Kidney (tissue), 14 donors: ENCODE data around the gene VTCN1. TPM values are rescaled to one million over a fixed set of nuclear protein-coding genes. Genes with fewer than 3 reads are reported as not detected.

Source experiments
- DNase-seq, 5 donors: peaks; one replicate each; pipeline ENCODE4 v3.0.0-alpha.2; 2013 to 2020
- FAIRE-seq: peaks from 2 replicates; lab custom pipeline; 2012; peaks lifted over from hg19 to GRCh38; lab: Jason Lieb, UNC
- H3K27ac ChIP-seq, 2 donors: one replicate each; pipeline ENCODE4 v1.7.0; 2013; ENCODE audit warnings: low read depth in 2 of 2, low read length in 2 of 2, inconsistent platforms in 1 of 2
- H3K27me3 ChIP-seq: one replicate; pipeline ENCODE4 v1.7.1; 2013; ENCODE audit warnings: low read length, inconsistent platforms; ENCODE audit not compliant: control insufficient read depth, insufficient read depth
- H3K36me3 ChIP-seq, 3 donors: one replicate each; pipeline versions ENCODE4 v1.7.0 to v1.7.1; 2013; ENCODE audit warnings: low read length in 3 of 3, control low read depth in 1 of 3, inconsistent platforms in 1 of 3; ENCODE audit not compliant: insufficient read depth in 3 of 3, control insufficient read depth in 2 of 3
- H3K4me1 ChIP-seq, 3 donors: one replicate each; pipeline versions ENCODE4 v1.7.0 to v1.7.1; 2013; ENCODE audit warnings: low read length in 3 of 3, inconsistent platforms in 1 of 3, low read depth in 1 of 3; ENCODE audit not compliant: control insufficient read depth in 2 of 3, insufficient read depth in 2 of 3
- H3K4me3 ChIP-seq, 3 donors: one replicate each; pipeline versions ENCODE4 v1.7.0 to v1.8.1; 2013; ENCODE audit warnings: low read length in 3 of 3, control low read depth in 1 of 3, inconsistent platforms in 1 of 3
- H3K9ac ChIP-seq, 3 donors: one replicate each; pipeline versions ENCODE4 v1.7.0 to v1.7.1; 2013; ENCODE audit warnings: low read length in 3 of 3, control low read depth in 1 of 3, inconsistent platforms in 1 of 3
- H3K9me3 ChIP-seq, 3 donors: one replicate each; pipeline versions ENCODE4 v1.7.0 to v1.7.1; 2013; ENCODE audit warnings: low read length in 3 of 3, control low read depth in 1 of 3, inconsistent platforms in 1 of 3; ENCODE audit not compliant: control insufficient read depth in 2 of 3, insufficient read depth in 1 of 3
- CTCF ChIP-seq: IDR thresholded peaks from 3 replicates; pipeline ENCODE4 v1.5.1; 2012; ENCODE audit warnings: mild to moderate bottlenecking, moderate library complexity, borderline replicate concordance; ENCODE audit not compliant: insufficient read depth; ENCODE audit errors: extremely low read depth
- intact Hi-C: fragments of 100-400 bp; cut with DNase I; formaldehyde crosslinking; loops from one replicate; pipeline ENCODE4 v1.11.1; 2022
- polyA plus RNA-seq: library from polyadenylated mRNA; stranded (reverse); fragments of 350-450 nt; fragmentation: Illumina TruSeq; extraction: RNeasy Lipid Tissue Mini Kit (QIAGEN cat#74804); gene quantifications from one replicate; pipeline ENCODE4 v1.2.3, GENCODE V29; 2014; ENCODE audit warnings: low read depth, low replicate concordance; ENCODE audit not compliant: insufficient read depth
- total RNA-seq: library from RNA; stranded (reverse); fragmentation: NEBNext Ultra II Directional; extraction: Animal tissue kit (Norgen Biotek cat#: 25700); gene quantifications from one replicate; pipeline ENCODE4 v1.2.1, GENCODE V29; 2021
- donor health status: control.
- donor health status: control.
- donor health status: control.
- donor health status: control.
- donor health status: control.
- donor health status: DM: yes; HTN: yes; CAD: no.
- donor health status: Normal renal cell carcinoma (clear cell type).

The VTCN1 gene
- total and polyA plus RNA-seq, 2 donors from 2014 or later: 26.5 to 32.6 TPM

GRCh38 chr1:117208580-117208979 lies 2.1 kb downstream of the VTCN1 start:
- intact Hi-C loops: no loop called here
- H3K9ac ChIP-seq: no peak overlapping the region
- H3K27me3 ChIP-seq: no peaks in the 10 kb centered on the region
- H3K4me1 ChIP-seq: no peaks in the 10 kb centered on the region
- no peaks in the 10 kb centered on the region for H3K36me3 ChIP-seq
- H3K27ac ChIP-seq: no peak overlapping the region
- no peaks in the 10 kb centered on the region for H3K9me3 ChIP-seq
- TF ChIP-seq CTCF: no peak
- H3K4me3 ChIP-seq: peak overlapping the region in 1 of 3 donors; percentile 39
- FAIRE-seq: no peak
- DNase-seq: no peak

DNA sequence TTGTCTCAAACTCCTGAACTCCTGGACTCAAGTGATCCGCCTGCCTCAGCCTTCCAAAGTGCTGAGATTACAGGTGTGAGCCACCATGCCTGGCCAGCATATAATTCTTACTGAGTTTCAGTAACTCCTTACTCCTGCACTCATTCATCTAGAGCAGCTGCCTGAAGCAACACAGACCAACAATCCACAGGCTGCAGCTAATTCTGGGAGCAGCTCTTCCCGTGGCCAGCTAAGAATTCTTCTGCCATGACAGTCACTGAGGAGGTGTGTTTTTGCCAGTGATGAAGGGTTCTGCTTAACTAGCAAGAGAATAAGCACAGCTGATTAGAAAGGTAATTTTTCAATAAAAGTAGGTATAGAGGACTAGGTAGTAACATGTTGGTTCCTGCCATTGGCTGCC lies 5.4 kb downstream of the VTCN1 start:
- no peak overlapping the region for H3K4me3 ChIP-seq
- FAIRE-seq (no peak), DNase-seq (no peak)
- H3K36me3 ChIP-seq: no peaks in the 10 kb centered on the region
- no peak overlapping the region for H3K9ac ChIP-seq
- no peaks in the 10 kb centered on the region for H3K9me3 ChIP-seq
- no peaks in the 10 kb centered on the region for H3K4me1 ChIP-seq
- intact Hi-C loops: no loop called here
- no peak for TF ChIP-seq CTCF
- H3K27me3 ChIP-seq: no peaks in the 10 kb centered on the region
- H3K27ac ChIP-seq: no peak overlapping the region

DNA sequence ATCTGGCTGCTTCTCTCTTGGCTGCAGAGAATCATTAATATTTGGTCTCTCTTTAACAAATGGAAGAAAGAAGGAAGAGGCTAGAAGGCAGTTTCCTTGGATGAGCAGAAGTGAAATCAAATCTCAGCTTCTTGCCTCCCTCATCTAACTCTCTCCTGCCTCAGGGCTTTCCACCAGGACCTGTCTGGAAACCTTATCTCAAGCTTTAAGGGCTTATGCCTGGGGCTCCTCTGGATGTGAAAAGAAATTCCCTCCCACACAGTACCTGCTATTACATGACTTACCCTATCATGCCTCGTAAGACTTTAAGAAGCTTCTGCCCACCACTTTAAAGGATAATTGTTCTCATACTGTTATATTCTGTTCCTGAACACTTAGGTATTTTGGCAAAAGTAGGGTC lies 8.9 kb downstream of the VTCN1 start:
- DNase-seq: no peak
- intact Hi-C loops: no loop called here
- H3K9ac ChIP-seq: no peak overlapping the region
- H3K36me3 ChIP-seq: no peaks in the 10 kb centered on the region
- H3K27me3 ChIP-seq: no peaks in the 10 kb centered on the region
- H3K4me3 ChIP-seq: no peak overlapping the region
- H3K4me1 ChIP-seq: no peaks in the 10 kb centered on the region
- TF ChIP-seq CTCF: no peak
- FAIRE-seq: no peak
- no peak overlapping the region for H3K27ac ChIP-seq
- no peaks in the 10 kb centered on the region for H3K9me3 ChIP-seq

- no peak for DNase-seq
- TF ChIP-seq CTCF: no peak
- no peak overlapping the region for H3K9ac ChIP-seq
Observed at GRCh38 chr1:117198097-117198496, 12.6 kb downstream of the VTCN1 start.

More at GRCh38 chr1:117198097-117198496, 12.6 kb downstream of the VTCN1 start:
- Histone ChIP-seq H3K4me3 (no peak overlapping the region), H3K36me3 (no peaks in the 10 kb centered on the region), H3K4me1 (no peaks in the 10 kb centered on the region), H3K9me3 (no peaks in the 10 kb centered on the region), H3K27ac (no peak overlapping the region), H3K27me3 (no peaks in the 10 kb centered on the region)
- no peak for FAIRE-seq
- intact Hi-C loops: no loop called here
